HCT116 (cell line): ENCODE measurements around the gene DRC7.
"Not testable (repeated sequence)": the region's sequence is repeated elsewhere in the genome, so short reads cannot be mapped to it uniquely, and the experiment has no call there.

Experiments used
- EZH2 ChIP-seq: fragments of 200-600 bp; sonication (generic); IDR thresholded peaks from 2 replicates; pipeline ENCODE4 v1.6.1; 2017; ENCODE audit warnings: antibody characterized with exemption, mixed run types
- EZH2phosphoT487 ChIP-seq: fragments of 200-600 bp; IDR thresholded peaks from 2 replicates; pipeline ENCODE4 v1.6.1; 2018; ENCODE audit warnings: antibody characterized with exemption, borderline replicate concordance
- POLR2A ChIP-seq: IDR thresholded peaks from 2 replicates; pipeline ENCODE4 v1.7.0; 2011; ENCODE audit warnings: borderline replicate concordance; ENCODE audit not compliant: insufficient read depth, insufficient read length; ENCODE audit errors: extremely low read depth
- POLR2AphosphoS5 ChIP-seq: IDR thresholded peaks from 2 replicates; pipeline ENCODE4 v1.6.1; 2011; ENCODE audit warnings: mild to moderate bottlenecking, low read depth, low read length, moderate library complexity
- TF ChIP-seq, protein P1 (sequence below), 3 experiments: fragments of 200-600 bp in 1 of 3; sonication (generic) in 1 of 3; IDR thresholded peaks in 2 of 3; conservative IDR thresholded peaks in 1 of 3; 2 replicates each; pipeline ENCODE4 v1.5.1; 2012 to 2017; ENCODE audit warnings: low read depth in 2 of 3, low read length in 2 of 3, antibody characterized with exemption in 1 of 3, borderline replicate concordance in 1 of 3, control low read depth in 1 of 3, mild to moderate bottlenecking in 1 of 3, mixed read lengths in 1 of 3, mixed run types in 1 of 3, moderate library complexity in 1 of 3; ENCODE audit not compliant: insufficient read depth in 1 of 3

DNA sequence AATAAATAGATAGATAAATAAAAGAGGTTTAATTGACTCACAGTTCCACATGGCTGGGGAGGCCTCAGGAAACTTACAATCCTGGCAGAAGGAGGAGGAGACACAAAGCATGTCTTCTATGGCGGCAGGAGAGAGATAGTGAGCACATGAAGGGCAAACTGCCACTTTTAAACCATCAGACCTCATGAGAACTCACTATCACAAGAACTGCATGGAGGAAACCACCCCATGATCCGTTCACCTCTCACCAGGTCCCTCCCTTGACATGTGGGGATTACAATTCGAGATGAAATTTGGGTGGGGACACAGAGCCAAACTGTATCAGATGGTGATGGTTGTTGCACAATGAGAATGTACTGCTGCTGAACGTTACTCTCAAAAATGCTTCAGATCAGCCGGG lies 85.2 kb downstream of the DRC7 start:
- TF ChIP-seq POLR2A, POLR2AphosphoS5, EZH2phosphoT487, EZH2: not testable (repeated sequence)
- TF ChIP-seq, protein P1, sequence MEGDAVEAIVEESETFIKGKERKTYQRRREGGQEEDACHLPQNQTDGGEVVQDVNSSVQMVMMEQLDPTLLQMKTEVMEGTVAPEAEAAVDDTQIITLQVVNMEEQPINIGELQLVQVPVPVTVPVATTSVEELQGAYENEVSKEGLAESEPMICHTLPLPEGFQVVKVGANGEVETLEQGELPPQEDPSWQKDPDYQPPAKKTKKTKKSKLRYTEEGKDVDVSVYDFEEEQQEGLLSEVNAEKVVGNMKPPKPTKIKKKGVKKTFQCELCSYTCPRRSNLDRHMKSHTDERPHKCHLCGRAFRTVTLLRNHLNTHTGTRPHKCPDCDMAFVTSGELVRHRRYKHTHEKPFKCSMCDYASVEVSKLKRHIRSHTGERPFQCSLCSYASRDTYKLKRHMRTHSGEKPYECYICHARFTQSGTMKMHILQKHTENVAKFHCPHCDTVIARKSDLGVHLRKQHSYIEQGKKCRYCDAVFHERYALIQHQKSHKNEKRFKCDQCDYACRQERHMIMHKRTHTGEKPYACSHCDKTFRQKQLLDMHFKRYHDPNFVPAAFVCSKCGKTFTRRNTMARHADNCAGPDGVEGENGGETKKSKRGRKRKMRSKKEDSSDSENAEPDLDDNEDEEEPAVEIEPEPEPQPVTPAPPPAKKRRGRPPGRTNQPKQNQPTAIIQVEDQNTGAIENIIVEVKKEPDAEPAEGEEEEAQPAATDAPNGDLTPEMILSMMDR (IDR thresholded peaks at IDR 0.05 in 2 of 3, conservative IDR thresholded peaks at IDR 0.05 in 1 of 3; ENCODE audit: borderline replicate concordance in 1 of 3, insufficient read depth in 1 of 3, low read depth in 2 of 3, low read length in 2 of 3), result not testable (repeated sequence)
